Kidney (tissue), 14 donors: ENCODE data around the gene NPPC. TPM values are rescaled to one million over a fixed set of nuclear protein-coding genes. Genes with fewer than 3 reads are reported as not detected.

Experiments used
- DNase-seq, 5 donors: peaks; one replicate each; pipeline ENCODE4 v3.0.0-alpha.2; 2013 to 2020
- FAIRE-seq: peaks from 2 replicates; lab custom pipeline; 2012; peaks lifted over from hg19 to GRCh38; lab: Jason Lieb, UNC
- H3K27ac ChIP-seq, 2 donors: one replicate each; pipeline ENCODE4 v1.7.0; 2013; ENCODE audit warnings: low read depth in 2 of 2, low read length in 2 of 2, inconsistent platforms in 1 of 2
- H3K27me3 ChIP-seq: one replicate; pipeline ENCODE4 v1.7.1; 2013; ENCODE audit warnings: low read length, inconsistent platforms; ENCODE audit not compliant: control insufficient read depth, insufficient read depth
- H3K36me3 ChIP-seq, 3 donors: one replicate each; pipeline versions ENCODE4 v1.7.0 to v1.7.1; 2013; ENCODE audit warnings: low read length in 3 of 3, control low read depth in 1 of 3, inconsistent platforms in 1 of 3; ENCODE audit not compliant: insufficient read depth in 3 of 3, control insufficient read depth in 2 of 3
- H3K4me1 ChIP-seq, 3 donors: one replicate each; pipeline versions ENCODE4 v1.7.0 to v1.7.1; 2013; ENCODE audit warnings: low read length in 3 of 3, inconsistent platforms in 1 of 3, low read depth in 1 of 3; ENCODE audit not compliant: control insufficient read depth in 2 of 3, insufficient read depth in 2 of 3
- H3K4me3 ChIP-seq, 3 donors: one replicate each; pipeline versions ENCODE4 v1.7.0 to v1.8.1; 2013; ENCODE audit warnings: low read length in 3 of 3, control low read depth in 1 of 3, inconsistent platforms in 1 of 3
- H3K9ac ChIP-seq, 3 donors: one replicate each; pipeline versions ENCODE4 v1.7.0 to v1.7.1; 2013; ENCODE audit warnings: low read length in 3 of 3, control low read depth in 1 of 3, inconsistent platforms in 1 of 3
- H3K9me3 ChIP-seq, 3 donors: one replicate each; pipeline versions ENCODE4 v1.7.0 to v1.7.1; 2013; ENCODE audit warnings: low read length in 3 of 3, control low read depth in 1 of 3, inconsistent platforms in 1 of 3; ENCODE audit not compliant: control insufficient read depth in 2 of 3, insufficient read depth in 1 of 3
- intact Hi-C: fragments of 100-400 bp; cut with DNase I; formaldehyde crosslinking; loops from one replicate; pipeline ENCODE4 v1.11.1; 2022
- polyA plus RNA-seq: library from polyadenylated mRNA; stranded (reverse); fragments of 350-450 nt; fragmentation: Illumina TruSeq; extraction: RNeasy Lipid Tissue Mini Kit (QIAGEN cat#74804); gene quantifications from one replicate; pipeline ENCODE4 v1.2.3, GENCODE V29; 2014; ENCODE audit warnings: low read depth, low replicate concordance; ENCODE audit not compliant: insufficient read depth
- total RNA-seq: library from RNA; stranded (reverse); fragmentation: NEBNext Ultra II Directional; extraction: Animal tissue kit (Norgen Biotek cat#: 25700); gene quantifications from one replicate; pipeline ENCODE4 v1.2.1, GENCODE V29; 2021
- TF ChIP-seq, protein P1 (sequence below): IDR thresholded peaks from 3 replicates; pipeline ENCODE4 v1.5.1; 2012; ENCODE audit warnings: mild to moderate bottlenecking, moderate library complexity, borderline replicate concordance; ENCODE audit not compliant: insufficient read depth; ENCODE audit errors: extremely low read depth
- donor health status: control.
- donor health status: control.
- donor health status: control.
- donor health status: control.
- donor health status: control.
- donor health status: DM: yes; HTN: yes; CAD: no.
- donor health status: Normal renal cell carcinoma (clear cell type).

NPPC gene
- total and polyA plus RNA-seq, 2 donors from 2014 or later: not detected

- TF ChIP-seq, protein P1, sequence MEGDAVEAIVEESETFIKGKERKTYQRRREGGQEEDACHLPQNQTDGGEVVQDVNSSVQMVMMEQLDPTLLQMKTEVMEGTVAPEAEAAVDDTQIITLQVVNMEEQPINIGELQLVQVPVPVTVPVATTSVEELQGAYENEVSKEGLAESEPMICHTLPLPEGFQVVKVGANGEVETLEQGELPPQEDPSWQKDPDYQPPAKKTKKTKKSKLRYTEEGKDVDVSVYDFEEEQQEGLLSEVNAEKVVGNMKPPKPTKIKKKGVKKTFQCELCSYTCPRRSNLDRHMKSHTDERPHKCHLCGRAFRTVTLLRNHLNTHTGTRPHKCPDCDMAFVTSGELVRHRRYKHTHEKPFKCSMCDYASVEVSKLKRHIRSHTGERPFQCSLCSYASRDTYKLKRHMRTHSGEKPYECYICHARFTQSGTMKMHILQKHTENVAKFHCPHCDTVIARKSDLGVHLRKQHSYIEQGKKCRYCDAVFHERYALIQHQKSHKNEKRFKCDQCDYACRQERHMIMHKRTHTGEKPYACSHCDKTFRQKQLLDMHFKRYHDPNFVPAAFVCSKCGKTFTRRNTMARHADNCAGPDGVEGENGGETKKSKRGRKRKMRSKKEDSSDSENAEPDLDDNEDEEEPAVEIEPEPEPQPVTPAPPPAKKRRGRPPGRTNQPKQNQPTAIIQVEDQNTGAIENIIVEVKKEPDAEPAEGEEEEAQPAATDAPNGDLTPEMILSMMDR: no peak
- H3K9me3 ChIP-seq: no peaks in the 10 kb centered on the region
- FAIRE-seq (no peak), DNase-seq (peak in 1 of 5 donors; percentile 1)
- no peak overlapping the region for H3K9ac ChIP-seq
- no peaks in the 10 kb centered on the region for H3K36me3 ChIP-seq
- no peak overlapping the region for H3K4me3 ChIP-seq
- no peak overlapping the region for H3K27ac ChIP-seq
- H3K27me3 ChIP-seq: no peaks in the 10 kb centered on the region
- intact Hi-C loops: no loop called here
- no peaks in the 10 kb centered on the region for H3K4me1 ChIP-seq
Observed at GRCh38 chr2:231902598-231902997, 23.6 kb downstream of the NPPC start.

GRCh38 chr2:231900972-231901371, 25.2 kb downstream of the NPPC start:
- Histone ChIP-seq H3K4me3 (no peak overlapping the region), H3K27me3 (no peaks in the 10 kb centered on the region), H3K4me1 (no peaks in the 10 kb centered on the region), H3K9me3 (no peaks in the 10 kb centered on the region), H3K9ac (no peak overlapping the region), H3K36me3 (no peaks in the 10 kb centered on the region), H3K27ac (no peak overlapping the region)
- peak in 1 of 5 donors; percentile 35 for DNase-seq
- intact Hi-C loops: no loop called here
- TF ChIP-seq, protein P1: no peak
- no peak for FAIRE-seq

GRCh38 chr2:231900486-231900942, 25.7 kb downstream of the NPPC start:
- no peak overlapping the region for H3K4me3 ChIP-seq
- H3K9me3 ChIP-seq: no peaks in the 10 kb centered on the region
- no peaks in the 10 kb centered on the region for H3K27me3 ChIP-seq
- H3K9ac ChIP-seq: no peak overlapping the region
- DNase-seq: peak; percentile 66 to 83 (median 77)
- TF ChIP-seq, protein P1: peak; percentile 80
- no peak for FAIRE-seq
- H3K36me3 ChIP-seq: no peaks in the 10 kb centered on the region
- intact Hi-C loops: no loop called here
- no peak overlapping the region for H3K27ac ChIP-seq
- no peaks in the 10 kb centered on the region for H3K4me1 ChIP-seq
